HEK293 (cell line): Measurements from ENCODE around the gene RAET1L.

Experiments
- GLI2 ChIP-seq: fragments of 450-650 bp; formaldehyde crosslinking; IDR thresholded peaks from 2 replicates; pipeline ENCODE4; 2017; ENCODE audit warnings: missing biosample characterization, missing genetic modification characterization, low read depth, borderline replicate concordance
- KLF16 ChIP-seq: fragments of 450-650 bp; formaldehyde crosslinking; IDR thresholded peaks from 2 replicates; pipeline ENCODE4 v1.5.1; 2017; ENCODE audit warnings: missing biosample characterization, missing genetic modification characterization
- ZBTB6 ChIP-seq: fragments of 450-650 bp; formaldehyde crosslinking; IDR thresholded peaks from 2 replicates; pipeline ENCODE4 v1.5.1; 2017; ENCODE audit warnings: missing biosample characterization, missing genetic modification characterization
- ZNF23 ChIP-seq: fragments of 450-650 bp; formaldehyde crosslinking; IDR thresholded peaks from 2 replicates; pipeline ENCODE4 v1.5.1; 2016; ENCODE audit warnings: missing biosample characterization, missing genetic modification characterization, borderline replicate concordance
- ZNF274 ChIP-seq, 2 experiments: fragments of 200-500 bp in 1 of 2; fragments of 450-650 bp in 1 of 2; sonication (Bioruptor generic) in 1 of 2; formaldehyde crosslinking in 1 of 2; IDR thresholded peaks; 2 replicates each; pipeline versions ENCODE4 v1.5.1 to v1.6.1; 2014 to 2016; ENCODE audit warnings: borderline replicate concordance in 1 of 2, inconsistent platforms in 1 of 2, low read length in 1 of 2, missing biosample characterization in 1 of 2, missing genetic modification characterization in 1 of 2
- ZNF362 ChIP-seq: fragments of 450-650 bp; formaldehyde crosslinking; IDR thresholded peaks from 2 replicates; pipeline ENCODE4 v1.5.1; 2016; ENCODE audit warnings: missing biosample characterization, missing genetic modification characterization
- ZNF398 ChIP-seq: fragments of 450-650 bp; formaldehyde crosslinking; IDR thresholded peaks from 2 replicates; pipeline ENCODE4 v1.5.1; 2017; ENCODE audit warnings: missing biosample characterization, missing genetic modification characterization
- ZNF404 ChIP-seq: fragments of 450-650 bp; formaldehyde crosslinking; IDR thresholded peaks from 2 replicates; pipeline ENCODE4 v1.5.1; 2017; ENCODE audit warnings: missing biosample characterization, missing genetic modification characterization
- ZNF449 ChIP-seq: fragments of 450-650 bp; formaldehyde crosslinking; IDR thresholded peaks from 2 replicates; pipeline ENCODE4 v1.5.1; 2017; ENCODE audit warnings: missing biosample characterization, mild to moderate bottlenecking, missing genetic modification characterization, moderate library complexity
- ZSCAN30 ChIP-seq: fragments of 450-650 bp; IDR thresholded peaks from 2 replicates; pipeline ENCODE4 v1.5.1; 2018; ENCODE audit warnings: missing biosample characterization, mild to moderate bottlenecking, missing genetic modification characterization, moderate library complexity
- TF ChIP-seq, protein P1 (sequence below): fragments of 450-650 bp; formaldehyde crosslinking; IDR thresholded peaks from 2 replicates; pipeline ENCODE4 v1.5.1; 2016; ENCODE audit warnings: missing biosample characterization, missing genetic modification characterization
- TF ChIP-seq, protein P2 (sequence below): sonication (generic); formaldehyde crosslinking; IDR thresholded peaks from 2 replicates; pipeline ENCODE4 v1.8.1; 2022; ENCODE audit warnings: mild to moderate bottlenecking, moderate library complexity, missing genetic modification reagents
- TF ChIP-seq, protein P3 (sequence below): fragments of 450-650 bp; formaldehyde crosslinking; IDR thresholded peaks from 2 replicates; pipeline ENCODE4 v1.5.1; 2016; ENCODE audit warnings: missing biosample characterization, missing genetic modification characterization

DNA sequence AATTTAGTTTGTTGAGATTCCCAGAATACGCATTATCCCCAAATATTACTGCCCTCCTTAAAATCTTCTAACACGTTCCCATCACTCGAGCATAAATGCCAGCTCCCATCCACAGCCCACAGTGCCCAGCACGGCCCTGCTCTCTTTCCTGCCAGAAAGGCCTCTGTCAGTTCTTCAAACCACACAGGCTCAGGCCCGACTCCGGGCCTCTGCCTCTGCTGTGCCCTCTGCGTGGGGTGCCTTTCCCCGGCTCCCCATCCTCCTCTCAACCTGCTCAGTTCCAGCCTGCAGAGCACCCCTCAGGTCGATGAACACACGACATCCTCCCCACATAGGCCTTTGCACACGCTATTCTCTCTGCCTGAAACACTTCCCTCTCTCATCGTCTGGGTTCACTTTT lies 30.8 kb upstream of the RAET1L start:
- TF ChIP-seq, protein P1, sequence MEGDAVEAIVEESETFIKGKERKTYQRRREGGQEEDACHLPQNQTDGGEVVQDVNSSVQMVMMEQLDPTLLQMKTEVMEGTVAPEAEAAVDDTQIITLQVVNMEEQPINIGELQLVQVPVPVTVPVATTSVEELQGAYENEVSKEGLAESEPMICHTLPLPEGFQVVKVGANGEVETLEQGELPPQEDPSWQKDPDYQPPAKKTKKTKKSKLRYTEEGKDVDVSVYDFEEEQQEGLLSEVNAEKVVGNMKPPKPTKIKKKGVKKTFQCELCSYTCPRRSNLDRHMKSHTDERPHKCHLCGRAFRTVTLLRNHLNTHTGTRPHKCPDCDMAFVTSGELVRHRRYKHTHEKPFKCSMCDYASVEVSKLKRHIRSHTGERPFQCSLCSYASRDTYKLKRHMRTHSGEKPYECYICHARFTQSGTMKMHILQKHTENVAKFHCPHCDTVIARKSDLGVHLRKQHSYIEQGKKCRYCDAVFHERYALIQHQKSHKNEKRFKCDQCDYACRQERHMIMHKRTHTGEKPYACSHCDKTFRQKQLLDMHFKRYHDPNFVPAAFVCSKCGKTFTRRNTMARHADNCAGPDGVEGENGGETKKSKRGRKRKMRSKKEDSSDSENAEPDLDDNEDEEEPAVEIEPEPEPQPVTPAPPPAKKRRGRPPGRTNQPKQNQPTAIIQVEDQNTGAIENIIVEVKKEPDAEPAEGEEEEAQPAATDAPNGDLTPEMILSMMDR: no peak
- TF ChIP-seq, protein P2, sequence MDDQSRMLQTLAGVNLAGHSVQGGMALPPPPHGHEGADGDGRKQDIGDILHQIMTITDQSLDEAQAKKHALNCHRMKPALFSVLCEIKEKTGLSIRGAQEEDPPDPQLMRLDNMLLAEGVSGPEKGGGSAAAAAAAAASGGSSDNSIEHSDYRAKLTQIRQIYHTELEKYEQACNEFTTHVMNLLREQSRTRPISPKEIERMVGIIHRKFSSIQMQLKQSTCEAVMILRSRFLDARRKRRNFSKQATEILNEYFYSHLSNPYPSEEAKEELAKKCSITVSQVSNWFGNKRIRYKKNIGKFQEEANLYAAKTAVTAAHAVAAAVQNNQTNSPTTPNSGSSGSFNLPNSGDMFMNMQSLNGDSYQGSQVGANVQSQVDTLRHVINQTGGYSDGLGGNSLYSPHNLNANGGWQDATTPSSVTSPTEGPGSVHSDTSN (CRISPR knock-in tag): no peak
- TF ChIP-seq ZNF23: no peak
- TF ChIP-seq ZBTB6: no peak
- TF ChIP-seq KLF16 (tag by site-specific recombination): no peak
- TF ChIP-seq ZNF274 (IDR thresholded peaks at IDR 0.05; ENCODE audit: low read length): no peak
- no peak for TF ChIP-seq ZNF274 (tag by site-specific recombination; IDR thresholded peaks at IDR 0.05; ENCODE audit: borderline replicate concordance)
- no peak for TF ChIP-seq ZNF362 (tag by site-specific recombination)
- TF ChIP-seq ZNF398 (tag by site-specific recombination): no peak
- no peak for TF ChIP-seq ZNF449 (tag by site-specific recombination)
- no peak for TF ChIP-seq ZNF404 (tag by site-specific recombination)
- TF ChIP-seq, protein P3, sequence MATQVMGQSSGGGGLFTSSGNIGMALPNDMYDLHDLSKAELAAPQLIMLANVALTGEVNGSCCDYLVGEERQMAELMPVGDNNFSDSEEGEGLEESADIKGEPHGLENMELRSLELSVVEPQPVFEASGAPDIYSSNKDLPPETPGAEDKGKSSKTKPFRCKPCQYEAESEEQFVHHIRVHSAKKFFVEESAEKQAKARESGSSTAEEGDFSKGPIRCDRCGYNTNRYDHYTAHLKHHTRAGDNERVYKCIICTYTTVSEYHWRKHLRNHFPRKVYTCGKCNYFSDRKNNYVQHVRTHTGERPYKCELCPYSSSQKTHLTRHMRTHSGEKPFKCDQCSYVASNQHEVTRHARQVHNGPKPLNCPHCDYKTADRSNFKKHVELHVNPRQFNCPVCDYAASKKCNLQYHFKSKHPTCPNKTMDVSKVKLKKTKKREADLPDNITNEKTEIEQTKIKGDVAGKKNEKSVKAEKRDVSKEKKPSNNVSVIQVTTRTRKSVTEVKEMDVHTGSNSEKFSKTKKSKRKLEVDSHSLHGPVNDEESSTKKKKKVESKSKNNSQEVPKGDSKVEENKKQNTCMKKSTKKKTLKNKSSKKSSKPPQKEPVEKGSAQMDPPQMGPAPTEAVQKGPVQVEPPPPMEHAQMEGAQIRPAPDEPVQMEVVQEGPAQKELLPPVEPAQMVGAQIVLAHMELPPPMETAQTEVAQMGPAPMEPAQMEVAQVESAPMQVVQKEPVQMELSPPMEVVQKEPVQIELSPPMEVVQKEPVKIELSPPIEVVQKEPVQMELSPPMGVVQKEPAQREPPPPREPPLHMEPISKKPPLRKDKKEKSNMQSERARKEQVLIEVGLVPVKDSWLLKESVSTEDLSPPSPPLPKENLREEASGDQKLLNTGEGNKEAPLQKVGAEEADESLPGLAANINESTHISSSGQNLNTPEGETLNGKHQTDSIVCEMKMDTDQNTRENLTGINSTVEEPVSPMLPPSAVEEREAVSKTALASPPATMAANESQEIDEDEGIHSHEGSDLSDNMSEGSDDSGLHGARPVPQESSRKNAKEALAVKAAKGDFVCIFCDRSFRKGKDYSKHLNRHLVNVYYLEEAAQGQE (tag by site-specific recombination): no peak
- TF ChIP-seq ZSCAN30 (tag by site-specific recombination): no peak
- no peak for TF ChIP-seq GLI2 (tag by site-specific recombination)
